HEK293 (cell line): Measurements from ENCODE around the gene MRPS18B.

Experiments
- FEZF1 ChIP-seq: fragments of 450-650 bp; formaldehyde crosslinking; IDR thresholded peaks from 2 replicates; pipeline ENCODE4 v1.5.1; 2016; ENCODE audit warnings: missing biosample characterization, missing genetic modification characterization
- SP2 ChIP-seq: fragments of 450-650 bp; formaldehyde crosslinking; IDR thresholded peaks from 2 replicates; pipeline ENCODE4 v1.5.1; 2016; ENCODE audit warnings: missing biosample characterization, missing genetic modification characterization
- ZNF132 ChIP-seq: fragments of 450-650 bp; formaldehyde crosslinking; IDR thresholded peaks from 2 replicates; pipeline ENCODE4 v1.5.1; 2017; ENCODE audit warnings: missing biosample characterization, missing genetic modification characterization, borderline replicate concordance
- ZNF140 ChIP-seq: fragments of 450-650 bp; formaldehyde crosslinking; IDR thresholded peaks from 2 replicates; pipeline ENCODE4 v1.5.1; 2016; ENCODE audit warnings: missing biosample characterization, missing genetic modification characterization
- ZNF335 ChIP-seq: fragments of 450-650 bp; formaldehyde crosslinking; conservative IDR thresholded peaks from 2 replicates; pipeline ENCODE4 v1.5.1; 2016; ENCODE audit warnings: missing biosample characterization, missing genetic modification characterization
- TF ChIP-seq, protein P1 (sequence below): fragments of 450-650 bp; formaldehyde crosslinking; IDR thresholded peaks from 2 replicates; pipeline ENCODE4 v1.5.1; 2016; ENCODE audit warnings: missing biosample characterization, missing genetic modification characterization

DNA sequence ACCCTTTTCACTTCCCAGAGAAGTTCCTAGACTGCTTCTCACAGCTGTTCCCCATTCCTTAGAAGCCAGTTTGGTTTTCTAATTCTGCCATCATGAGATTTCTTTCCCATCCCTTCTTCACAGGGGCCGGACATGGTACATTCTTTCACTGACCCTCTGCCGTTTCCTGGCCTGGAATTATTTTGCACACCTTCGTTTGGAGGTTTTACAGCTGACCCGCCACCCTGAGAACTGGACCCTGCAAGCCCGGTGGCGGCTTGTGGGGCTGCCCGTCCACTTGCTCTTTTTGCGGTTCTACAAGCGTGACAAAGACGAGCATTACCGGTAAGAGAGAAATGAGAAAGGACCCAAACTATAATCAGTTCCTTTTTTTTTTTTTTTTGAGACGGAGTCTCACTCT lies 33.5 kb downstream of the MRPS18B start:
- no peak for TF ChIP-seq ZNF140 (tag by site-specific recombination)
- TF ChIP-seq FEZF1 (tag by site-specific recombination): no peak
- TF ChIP-seq, protein P1, sequence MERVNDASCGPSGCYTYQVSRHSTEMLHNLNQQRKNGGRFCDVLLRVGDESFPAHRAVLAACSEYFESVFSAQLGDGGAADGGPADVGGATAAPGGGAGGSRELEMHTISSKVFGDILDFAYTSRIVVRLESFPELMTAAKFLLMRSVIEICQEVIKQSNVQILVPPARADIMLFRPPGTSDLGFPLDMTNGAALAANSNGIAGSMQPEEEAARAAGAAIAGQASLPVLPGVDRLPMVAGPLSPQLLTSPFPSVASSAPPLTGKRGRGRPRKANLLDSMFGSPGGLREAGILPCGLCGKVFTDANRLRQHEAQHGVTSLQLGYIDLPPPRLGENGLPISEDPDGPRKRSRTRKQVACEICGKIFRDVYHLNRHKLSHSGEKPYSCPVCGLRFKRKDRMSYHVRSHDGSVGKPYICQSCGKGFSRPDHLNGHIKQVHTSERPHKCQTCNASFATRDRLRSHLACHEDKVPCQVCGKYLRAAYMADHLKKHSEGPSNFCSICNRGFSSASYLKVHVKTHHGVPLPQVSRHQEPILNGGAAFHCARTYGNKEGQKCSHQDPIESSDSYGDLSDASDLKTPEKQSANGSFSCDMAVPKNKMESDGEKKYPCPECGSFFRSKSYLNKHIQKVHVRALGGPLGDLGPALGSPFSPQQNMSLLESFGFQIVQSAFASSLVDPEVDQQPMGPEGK (tag by site-specific recombination): no peak
- TF ChIP-seq SP2 (tag by site-specific recombination): no peak
- TF ChIP-seq ZNF132 (tag by site-specific recombination): no peak
- no peak for TF ChIP-seq ZNF335 (tag by site-specific recombination)
